HepG2 (cell line): Measurements from ENCODE around the gene AXIN1. TPM values are rescaled to one million over a fixed set of nuclear protein-coding genes. Genes with fewer than 3 reads are reported as not detected.

Experiments used
- MTERF4 ChIP-seq: sonication (generic); formaldehyde crosslinking; IDR thresholded peaks from 2 replicates; pipeline ENCODE4 v1.8.0; 2023; ENCODE audit warnings: mild to moderate bottlenecking, missing genetic modification reagents
- MYC ChIP-seq: sonication (generic); formaldehyde crosslinking; IDR thresholded peaks from 2 replicates; pipeline ENCODE4 v1.9.0; 2021; ENCODE audit warnings: missing genetic modification reagents, borderline replicate concordance
- NFAT5 ChIP-seq: sonication (generic); formaldehyde crosslinking; IDR thresholded peaks from 2 replicates; pipeline ENCODE4 v1.4.0; 2020; ENCODE audit warnings: missing genetic modification reagents
- NONO ChIP-seq, 2 experiments: fragments of 450-650 bp in 1 of 2; sonication (generic) in 1 of 2; formaldehyde crosslinking in 1 of 2; IDR thresholded peaks in 1 of 2; conservative IDR thresholded peaks in 1 of 2; 2 replicates each; pipeline versions ENCODE4 v1.6.1 to v1.8.0; 2017 to 2022; ENCODE audit warnings: mild to moderate bottlenecking in 1 of 2, missing genetic modification reagents in 1 of 2, moderate library complexity in 1 of 2
- PRDM4 ChIP-seq: sonication (generic); formaldehyde crosslinking; IDR thresholded peaks from 2 replicates; pipeline ENCODE4 v1.9.0; 2021; ENCODE audit warnings: missing genetic modification reagents, borderline replicate concordance
- TAF1 ChIP-seq: sonication (generic); formaldehyde crosslinking; IDR thresholded peaks from 2 replicates; pipeline ENCODE4 v1.4.0; 2020; ENCODE audit warnings: missing genetic modification reagents
- ZBTB10 ChIP-seq: sonication (generic); formaldehyde crosslinking; IDR thresholded peaks from 2 replicates; pipeline ENCODE4 v1.4.0; 2020; ENCODE audit warnings: missing genetic modification reagents, borderline replicate concordance
- ZGPAT ChIP-seq: IDR thresholded peaks from 2 replicates; pipeline ENCODE4 v1.6.1; 2016; ENCODE audit warnings: mild to moderate bottlenecking
- ZNF138 ChIP-seq: sonication (generic); formaldehyde crosslinking; IDR thresholded peaks from 2 replicates; pipeline ENCODE4 v1.5.0; 2020; ENCODE audit warnings: mild to moderate bottlenecking, low read depth, missing genetic modification reagents
- ZNF563 ChIP-seq: sonication (generic); formaldehyde crosslinking; IDR thresholded peaks from 2 replicates; pipeline ENCODE4 v1.8.0; 2022; ENCODE audit warnings: mild to moderate bottlenecking, moderate library complexity, missing genetic modification reagents
- ZNF709 ChIP-seq: sonication (generic); formaldehyde crosslinking; IDR thresholded peaks from 2 replicates; pipeline ENCODE4 v1.5.0; 2020; ENCODE audit warnings: mild to moderate bottlenecking, missing genetic modification reagents
- polyA plus RNA-seq, 8 experiments: library from polyadenylated mRNA; depleted of rRNA in 3 of 8; stranded (reverse) in 7 of 8; unstranded in 1 of 8; fragments of >200 nt; fragmentation: Illumina TruSeq in 4 of 8; extraction: Trizol in 4 of 8; gene quantifications; 2 replicates each; pipeline versions ENCODE4 v1.2.1 to v1.2.3, GENCODE V29; 2011 to 2016; ENCODE audit warnings: low read depth in 4 of 8, missing spikeins in 1 of 8, mixed read lengths in 1 of 8; ENCODE audit not compliant: insufficient read depth in 1 of 8
- total RNA-seq, 5 experiments: library from RNA; depleted of rRNA; stranded (reverse); fragments of >200 nt; fragmentation: Illumina TruSeq; extraction: Trizol; gene quantifications; 2 replicates each; pipeline ENCODE4 v1.2.3, GENCODE V29; 2016; ENCODE audit warnings: low read depth in 1 of 5

Gene AXIN1
- total and polyA plus RNA-seq, 2 of the 13 experiments (the other 11 are each of a cell fraction or from before 2014, with no cell fraction given) = 24.0 to 26.0 TPM

- TF ChIP-seq ZNF563 (CRISPR knock-in tag) = 0 out of 2 replicates have a peak, but pooled peaks have one; percentile 40
- TF ChIP-seq PRDM4 = no peak
- no peak for TF ChIP-seq NONO (IDR thresholded peaks at IDR 0.05)
- peak; percentile 43; the same call in 1 of the 2 replicates for TF ChIP-seq NONO (CRISPR knock-in tag; conservative IDR thresholded peaks at IDR 0.05)
- TF ChIP-seq ZBTB10 = 0 out of 2 replicates have a peak, but pooled peaks have one; percentile 19
- TF ChIP-seq ZGPAT (CRISPR knock-in tag) = no peak; the same call in 1 of the 2 replicates
- TF ChIP-seq ZNF709 (CRISPR knock-in tag) = 0 out of 2 replicates have a peak, but pooled peaks have one; percentile 42
- peak; percentile 77; the same call in 1 of the 2 replicates for TF ChIP-seq MTERF4 (CRISPR knock-in tag)
- 0 out of 2 replicates have a peak, but pooled peaks have one; percentile 14 for TF ChIP-seq NFAT5
- TF ChIP-seq ZNF138 = 0 out of 2 replicates have a peak, but pooled peaks have one; percentile 41
- TF ChIP-seq TAF1 = peak; percentile 1; the same call in 1 of the 2 replicates
- 0 out of 2 replicates have a peak, but pooled peaks have one; percentile 42 for TF ChIP-seq MYC (CRISPR knock-in tag)
Observed at GRCh38 chr16:353404-354290, 1.1 kb upstream of the AXIN1 start (continued).
